ENCODE results near the gene ALDH7A1.

ALDH7A1 gene

DNA sequence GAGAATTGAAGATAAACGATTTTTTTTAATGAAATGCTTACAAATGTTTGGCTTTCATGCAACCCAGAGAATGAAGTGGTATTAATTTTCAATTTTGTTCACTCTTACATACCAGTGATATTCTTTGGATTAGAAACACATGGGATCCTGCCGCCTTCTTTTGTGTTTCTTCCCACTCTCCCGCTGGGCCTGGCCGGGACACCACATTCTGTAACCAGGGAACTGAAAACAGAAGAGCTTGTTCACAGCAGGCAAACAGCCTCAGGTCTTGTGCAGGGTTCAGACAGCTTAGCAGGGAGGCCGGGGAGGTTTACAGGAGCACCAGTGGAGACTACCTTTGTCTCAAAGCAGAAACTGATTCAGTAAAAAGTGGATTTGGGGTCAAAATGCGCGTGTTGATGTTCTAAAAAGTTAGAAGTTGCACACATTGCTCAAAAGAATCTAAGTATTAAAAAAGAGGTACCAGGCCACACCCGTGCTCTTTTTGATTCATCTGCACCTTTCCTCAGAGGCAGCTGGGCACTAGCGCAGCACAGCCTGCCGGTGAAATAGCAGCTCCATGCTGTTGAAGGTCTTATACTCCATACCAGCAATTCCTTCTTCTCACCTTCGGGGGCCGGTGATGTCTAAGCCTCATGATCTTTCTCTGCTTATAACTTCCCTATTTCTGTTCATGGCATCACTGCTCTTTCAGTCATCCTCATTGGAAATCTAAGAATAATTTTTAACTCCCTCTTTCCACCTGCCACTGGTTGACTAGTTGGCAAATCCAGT, 104.7 kb downstream of the ALDH7A1 start:
- TF ChIP-seq, protein P1, sequence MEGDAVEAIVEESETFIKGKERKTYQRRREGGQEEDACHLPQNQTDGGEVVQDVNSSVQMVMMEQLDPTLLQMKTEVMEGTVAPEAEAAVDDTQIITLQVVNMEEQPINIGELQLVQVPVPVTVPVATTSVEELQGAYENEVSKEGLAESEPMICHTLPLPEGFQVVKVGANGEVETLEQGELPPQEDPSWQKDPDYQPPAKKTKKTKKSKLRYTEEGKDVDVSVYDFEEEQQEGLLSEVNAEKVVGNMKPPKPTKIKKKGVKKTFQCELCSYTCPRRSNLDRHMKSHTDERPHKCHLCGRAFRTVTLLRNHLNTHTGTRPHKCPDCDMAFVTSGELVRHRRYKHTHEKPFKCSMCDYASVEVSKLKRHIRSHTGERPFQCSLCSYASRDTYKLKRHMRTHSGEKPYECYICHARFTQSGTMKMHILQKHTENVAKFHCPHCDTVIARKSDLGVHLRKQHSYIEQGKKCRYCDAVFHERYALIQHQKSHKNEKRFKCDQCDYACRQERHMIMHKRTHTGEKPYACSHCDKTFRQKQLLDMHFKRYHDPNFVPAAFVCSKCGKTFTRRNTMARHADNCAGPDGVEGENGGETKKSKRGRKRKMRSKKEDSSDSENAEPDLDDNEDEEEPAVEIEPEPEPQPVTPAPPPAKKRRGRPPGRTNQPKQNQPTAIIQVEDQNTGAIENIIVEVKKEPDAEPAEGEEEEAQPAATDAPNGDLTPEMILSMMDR (IDR thresholded peaks at IDR 0.05; ENCODE audit: low read depth, low read length, missing control alignments): peak; percentile 30
- DNase-seq (ENCODE audit: extremely low read depth, low read depth): peak; percentile 39
- H3K4me3 ChIP-seq (replicated peaks; ENCODE audit: low read depth, low read length): no peak overlapping the region

DNA sequence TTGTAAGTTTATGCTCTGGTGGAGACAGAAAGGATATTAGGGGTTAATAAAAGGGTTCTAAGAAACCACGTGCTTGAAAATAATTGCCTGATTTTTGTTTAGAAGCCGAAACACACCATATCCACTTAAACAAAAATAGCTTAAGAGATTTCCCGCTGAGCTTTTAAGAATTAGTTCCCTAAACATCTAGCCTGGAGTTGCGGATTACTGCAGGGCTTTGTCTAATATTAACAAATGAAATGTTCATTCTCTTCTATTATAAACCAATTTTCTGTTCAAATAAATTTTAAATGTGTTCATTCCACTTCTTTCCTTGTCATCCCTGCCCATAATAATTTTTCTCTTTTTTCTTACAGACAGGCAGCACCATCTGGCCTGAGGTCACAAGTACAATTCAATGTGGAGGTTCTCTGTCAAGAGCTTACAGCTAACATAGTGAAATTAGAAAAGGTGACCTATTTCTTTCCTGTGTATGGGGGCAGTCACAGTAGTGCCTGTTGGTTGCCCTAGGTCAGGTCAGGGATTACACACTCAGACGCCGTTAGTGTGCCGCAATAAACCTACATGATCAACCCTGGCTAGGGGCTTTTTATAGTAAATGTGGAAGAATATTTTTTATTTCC, 106.5 kb downstream of the ALDH7A1 start:
- no peak for DNase-seq (ENCODE audit: extremely low read depth, low read depth)
- TF ChIP-seq, protein P1 (IDR thresholded peaks at IDR 0.05; ENCODE audit: low read depth, low read length, missing control alignments): no peak
- H3K4me3 ChIP-seq (replicated peaks; ENCODE audit: low read depth, low read length): no peak overlapping the region

DNA sequence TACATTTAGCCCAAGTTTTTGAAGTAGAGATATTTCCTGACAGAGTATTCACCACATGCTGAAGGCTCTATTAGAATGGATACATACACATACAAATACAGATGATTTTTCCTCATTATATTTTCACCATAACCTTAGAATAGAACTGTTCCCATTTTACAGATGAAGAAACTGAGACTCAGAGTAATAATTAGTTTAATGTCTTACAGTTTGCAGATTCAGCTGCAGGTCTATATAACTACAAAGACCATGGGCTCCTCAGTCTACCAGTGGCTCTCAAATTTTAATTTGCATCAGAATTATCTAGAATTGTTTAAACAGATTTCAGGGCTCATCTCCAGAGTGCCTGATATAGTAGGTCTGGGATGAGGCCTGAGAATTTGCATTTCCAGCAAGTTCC, 107.4 kb downstream of the ALDH7A1 start:
- no peak for DNase-seq (ENCODE audit: extremely low read depth, low read depth)
- TF ChIP-seq, protein P1 (IDR thresholded peaks at IDR 0.05; ENCODE audit: low read depth, low read length, missing control alignments): no peak
- no peak overlapping the region for H3K4me3 ChIP-seq (replicated peaks; ENCODE audit: low read depth, low read length)

DNA sequence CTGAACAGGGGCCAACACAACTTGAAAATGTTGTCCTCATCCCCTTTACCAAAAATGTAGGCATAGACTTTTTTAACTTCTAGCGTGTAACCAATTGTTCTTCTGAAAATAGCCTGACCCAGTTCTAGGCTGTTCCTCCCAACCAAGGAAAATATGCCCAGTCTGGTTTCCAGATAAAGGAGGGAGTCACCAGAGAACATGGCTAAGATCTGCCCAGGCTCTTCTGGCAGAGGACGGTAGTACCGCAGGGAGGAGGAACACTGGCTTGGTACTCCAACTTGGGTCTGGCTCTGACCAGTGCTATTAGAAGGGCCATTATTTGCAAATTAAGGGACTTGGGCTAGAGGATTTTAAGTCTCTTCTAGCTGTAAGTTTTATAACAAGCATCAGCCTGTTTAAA, 108.7 kb downstream of the ALDH7A1 start:
- H3K4me3 ChIP-seq (replicated peaks; ENCODE audit: low read depth, low read length): no peak overlapping the region
- no peak for DNase-seq (ENCODE audit: extremely low read depth, low read depth)
- TF ChIP-seq, protein P1 (IDR thresholded peaks at IDR 0.05; ENCODE audit: low read depth, low read length, missing control alignments): no peak

DNA sequence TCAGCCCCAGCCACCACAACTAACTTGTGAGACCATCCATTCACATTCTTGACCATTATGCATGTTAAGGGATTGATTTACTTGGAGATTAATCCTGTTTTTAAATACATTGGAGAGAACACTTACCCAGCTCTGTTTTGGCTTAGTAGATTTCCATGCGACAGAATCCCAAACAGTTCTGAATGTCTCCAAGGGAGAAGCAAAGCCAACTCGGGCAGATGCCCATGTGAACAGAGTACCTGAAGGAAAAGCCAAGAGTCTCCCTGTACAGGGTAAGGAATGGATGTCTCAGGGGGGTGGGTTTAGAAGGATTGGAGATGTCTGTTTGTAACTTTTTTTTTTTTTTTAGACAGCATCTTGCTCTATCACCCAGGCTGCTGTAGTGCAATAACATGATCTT, 110.8 kb downstream of the ALDH7A1 start:
- no peak overlapping the region for H3K4me3 ChIP-seq (replicated peaks; ENCODE audit: low read depth, low read length)
- no peak for DNase-seq (ENCODE audit: extremely low read depth, low read depth)
- TF ChIP-seq, protein P1 (IDR thresholded peaks at IDR 0.05; ENCODE audit: low read depth, low read length, missing control alignments): no peak

DNA sequence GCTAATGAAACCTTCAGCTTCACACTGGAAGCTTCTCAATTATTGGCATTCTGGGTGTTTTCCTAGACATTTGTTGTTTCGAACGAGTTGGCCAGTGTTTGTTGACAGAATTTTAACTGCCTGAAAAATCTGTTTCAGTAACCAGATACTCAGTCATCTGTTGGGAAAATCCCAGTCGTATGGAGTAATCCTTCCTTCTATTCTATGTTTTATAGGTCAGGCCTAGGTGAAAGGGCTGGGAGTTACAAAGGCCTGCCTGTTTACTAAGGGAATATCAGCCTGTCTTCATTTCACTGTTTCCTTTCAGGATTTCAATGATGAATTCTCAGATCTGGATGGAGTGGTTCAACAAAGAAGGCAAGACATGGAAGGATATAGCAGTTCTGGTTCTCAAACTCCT, 111.9 kb downstream of the ALDH7A1 start:
- H3K4me3 ChIP-seq (replicated peaks; ENCODE audit: low read depth, low read length): no peak overlapping the region
- TF ChIP-seq, protein P1 (IDR thresholded peaks at IDR 0.05; ENCODE audit: low read depth, low read length, missing control alignments): no peak
- peak; percentile 21 for DNase-seq (ENCODE audit: extremely low read depth, low read depth)

Measured in HFF-Myc (cell line).